ENCODE data around the gene SH3GL3.

Gene SH3GL3

DNA sequence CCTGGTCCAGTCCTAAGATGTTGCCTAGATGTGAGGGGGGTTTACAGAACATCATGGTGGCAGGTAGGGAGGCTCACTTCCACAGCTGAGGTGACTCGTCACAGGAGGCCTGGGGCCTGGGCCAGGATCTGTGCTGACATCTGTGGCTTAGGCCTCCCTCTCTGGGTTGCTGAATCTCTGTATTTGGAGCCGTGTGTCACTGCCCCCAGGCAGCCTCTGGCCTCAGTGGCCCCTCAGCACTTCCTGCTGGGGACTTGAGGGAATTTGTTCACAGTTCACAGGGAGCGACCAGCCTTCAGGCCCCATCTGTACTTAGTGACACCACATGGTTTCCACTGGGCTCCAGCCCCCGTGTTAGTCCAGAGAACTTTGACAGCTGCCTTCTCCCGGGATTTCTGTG lies 165.1 kb downstream of the SH3GL3 start:
- no peak for DNase-seq (ENCODE audit: low read depth, low spot score)

DNA sequence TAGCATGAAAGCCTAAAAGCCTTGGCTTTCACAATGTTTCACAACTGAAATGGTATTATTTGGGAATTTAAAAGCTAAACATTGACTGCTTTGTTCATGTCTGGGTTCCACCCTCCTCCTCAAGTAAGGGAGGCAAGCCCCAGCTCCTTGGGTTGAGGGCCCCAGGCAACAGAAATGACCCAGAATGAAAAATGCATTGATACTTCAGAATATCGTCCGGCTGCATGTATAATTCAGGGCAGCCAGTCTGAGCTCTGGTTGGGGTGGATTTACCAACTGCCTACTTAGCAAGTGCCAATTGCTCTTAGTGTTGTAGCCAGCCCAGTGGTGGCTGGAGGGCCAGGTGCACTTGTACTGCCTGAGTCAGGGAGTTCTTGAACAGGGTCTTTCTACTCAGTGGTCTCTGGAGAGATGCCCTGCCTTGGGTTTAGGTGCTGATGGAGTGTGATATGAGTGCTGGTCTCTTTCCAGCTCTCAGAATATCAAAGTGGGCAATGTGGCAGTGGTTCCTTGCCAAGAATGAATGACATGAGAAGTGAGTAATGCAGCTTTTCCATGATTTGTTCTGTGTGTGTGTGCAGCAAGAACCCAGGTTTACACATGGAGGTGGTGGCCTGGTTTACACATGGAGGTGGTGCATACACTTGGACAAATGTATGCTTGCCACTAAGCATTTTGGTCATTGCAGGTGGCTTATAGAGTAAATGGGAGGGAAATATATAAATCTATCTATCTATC lies 165.9 kb downstream of the SH3GL3 start:
- no peak for DNase-seq (ENCODE audit: low read depth, low spot score)

- DNase-seq (ENCODE audit: low read depth, low spot score) = no peak
Measured at GRCh38 chr15:83613714-83614113, 166.6 kb downstream of the SH3GL3 start.

DNA sequence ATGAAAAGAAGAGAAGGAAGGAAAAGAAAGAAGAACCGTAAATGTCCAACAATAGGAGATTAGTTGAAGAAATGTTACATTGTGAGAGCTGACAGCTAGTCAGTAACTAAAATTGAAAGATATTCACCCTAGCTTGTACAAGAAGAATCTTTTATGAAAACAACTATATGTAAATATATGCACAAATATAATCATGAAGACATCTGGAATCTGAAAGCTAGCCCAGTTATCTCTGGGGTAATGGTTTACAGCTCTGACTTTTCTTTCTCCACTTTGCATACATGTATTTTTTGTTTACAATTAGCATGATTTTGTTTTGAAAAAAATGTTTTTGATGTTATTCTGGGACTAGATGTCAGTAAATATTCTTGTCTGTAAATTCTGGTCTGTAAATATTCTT lies 169.7 kb downstream of the SH3GL3 start:
- DNase-seq (ENCODE audit: low read depth, low spot score) = no peak

DNA sequence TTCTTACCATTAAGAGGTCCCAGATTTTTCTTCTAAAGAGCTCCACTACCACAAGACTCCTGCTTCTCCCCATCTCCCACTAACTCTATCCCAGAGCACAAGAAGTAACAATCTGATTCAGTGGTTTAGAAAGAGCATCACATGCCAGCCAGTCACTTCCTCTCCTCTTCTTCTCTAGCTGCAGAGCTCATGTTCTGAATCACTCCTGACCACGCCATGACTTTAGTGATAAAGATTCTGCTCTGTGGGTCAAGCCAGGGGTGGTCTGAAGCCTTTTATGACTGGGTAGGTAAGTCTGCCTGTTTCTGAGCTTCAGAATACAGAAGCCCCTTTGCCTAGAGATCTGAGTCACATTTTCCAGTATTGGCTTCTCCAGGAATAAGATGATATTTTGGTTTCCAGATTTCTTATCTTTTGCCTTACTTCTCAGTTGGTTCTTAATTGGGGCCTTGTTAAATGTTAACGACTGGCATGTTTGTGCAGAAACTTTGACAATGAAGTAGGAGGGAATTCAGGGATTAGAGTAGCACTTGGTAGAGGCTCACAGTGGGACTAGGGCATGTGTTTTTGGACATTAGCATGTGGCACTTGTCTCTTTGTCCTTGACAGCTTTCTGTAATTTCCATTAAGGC lies 179.1 kb downstream of the SH3GL3 start:
- no peak for DNase-seq (ENCODE audit: low read depth, low spot score)

GRCh38 chr15:83631534-83631933 lies 184.4 kb downstream of the SH3GL3 start:
- DNase-seq (ENCODE audit: low read depth, low spot score) = no peak

GRCh38 chr15:83643201-83643600 lies 196.1 kb downstream of the SH3GL3 start:
- no peak for DNase-seq (ENCODE audit: low read depth, low spot score)

DNA sequence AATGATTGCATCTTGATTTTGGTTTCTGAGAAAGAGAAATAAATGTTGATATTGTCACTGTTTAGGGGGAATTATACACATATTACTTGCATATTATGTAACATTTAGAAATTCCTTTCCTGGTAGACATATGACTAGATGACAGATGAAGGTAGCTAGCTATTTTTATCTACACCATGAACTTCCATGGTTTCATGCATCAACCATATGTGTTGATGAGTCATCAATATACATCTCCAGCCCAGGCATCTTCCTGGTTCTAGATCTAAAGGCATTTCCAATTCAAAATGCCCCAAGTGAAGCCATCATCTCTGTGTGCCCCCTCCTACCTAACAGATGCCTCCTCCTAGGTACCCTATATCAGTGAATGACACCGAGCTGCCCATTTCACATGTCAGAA lies 197.3 kb downstream of the SH3GL3 start:
- DNase-seq (ENCODE audit: low read depth, low spot score) = no peak

- no peak for DNase-seq (ENCODE audit: low read depth, low spot score)
Measured at GRCh38 chr15:83650831-83651230, 203.7 kb downstream of the SH3GL3 start.

- DNase-seq (ENCODE audit: low read depth, low spot score) = no peak
Measured at GRCh38 chr15:83651541-83651940, 204.4 kb downstream of the SH3GL3 start.

- DNase-seq (ENCODE audit: low read depth, low spot score) = no peak
Measured at GRCh38 chr15:83652626-83653204, 205.6 kb downstream of the SH3GL3 start.

DNA sequence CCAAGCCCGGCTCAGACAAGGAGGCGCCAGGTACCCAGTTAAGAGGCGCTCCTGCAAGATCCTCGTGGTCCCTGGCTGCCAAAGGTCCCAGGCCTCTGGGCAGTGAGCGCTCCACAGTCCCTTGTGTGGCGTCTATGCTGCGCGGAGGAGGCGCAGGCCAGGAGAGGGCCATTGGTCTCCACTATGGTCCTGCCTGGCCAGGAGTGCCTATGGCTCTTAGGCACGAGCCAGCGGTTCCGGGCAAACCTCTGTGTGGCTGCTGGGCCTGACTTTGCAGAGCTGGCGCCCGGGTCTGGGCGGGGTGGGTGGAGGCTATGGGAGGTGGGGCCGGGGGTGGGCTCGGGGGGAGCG lies 206.1 kb downstream of the SH3GL3 start:
- no peak for DNase-seq (ENCODE audit: low read depth, low spot score)

DNA sequence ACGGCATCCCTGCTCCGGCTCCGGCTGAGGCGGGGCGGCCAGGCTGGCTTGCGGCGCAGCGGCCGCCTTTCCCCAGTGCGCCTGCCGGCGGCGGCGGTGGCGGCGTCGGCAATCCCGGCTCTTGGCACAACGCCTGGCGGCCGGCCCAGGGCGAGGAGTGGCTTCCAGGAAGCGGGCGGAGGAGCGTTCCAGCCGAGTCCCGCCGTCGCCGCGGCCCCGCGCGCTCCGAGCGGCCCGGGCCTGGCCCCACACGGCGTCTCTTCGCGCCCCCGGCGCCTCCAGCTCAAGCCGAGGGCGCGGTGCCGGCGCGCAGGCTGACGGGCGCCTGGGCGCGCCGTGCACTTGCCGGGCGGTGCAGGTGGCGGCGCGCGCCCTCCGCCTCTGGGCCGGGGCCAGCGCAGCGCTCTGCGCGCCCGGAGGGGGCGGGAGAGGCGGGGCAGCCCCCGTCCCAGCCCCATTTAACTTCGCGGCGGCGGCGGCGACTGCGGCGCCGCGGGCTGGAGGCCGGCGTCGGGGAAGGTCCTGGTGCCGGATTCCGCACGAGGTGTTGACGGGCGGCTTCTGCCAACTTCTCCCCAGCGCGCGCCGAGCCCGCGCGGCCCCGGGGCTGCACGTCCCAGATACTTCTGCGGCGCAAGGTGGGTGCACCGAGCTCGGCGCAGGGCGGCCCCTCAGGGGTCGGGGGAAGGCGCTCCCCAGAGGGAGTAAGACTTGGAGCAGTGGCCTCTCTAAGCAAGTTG lies 206.7 kb downstream of the SH3GL3 start, which contains the start of gene ADAMTSL3:
ADAMTSL3 (plus strand) TSS at position 485 of the 740 bp plus-strand sequence. CDS start 1,639 bp downstream, outside the sequence.
- no peak for DNase-seq (ENCODE audit: low read depth, low spot score)

- DNase-seq (ENCODE audit: low read depth, low spot score) = no peak
Measured at GRCh38 chr15:83654379-83655236, 207.5 kb downstream of the SH3GL3 start.

- DNase-seq (ENCODE audit: low read depth, low spot score) = no peak
Measured at GRCh38 chr15:83655237-83655616, 208.1 kb downstream of the SH3GL3 start.

DNA sequence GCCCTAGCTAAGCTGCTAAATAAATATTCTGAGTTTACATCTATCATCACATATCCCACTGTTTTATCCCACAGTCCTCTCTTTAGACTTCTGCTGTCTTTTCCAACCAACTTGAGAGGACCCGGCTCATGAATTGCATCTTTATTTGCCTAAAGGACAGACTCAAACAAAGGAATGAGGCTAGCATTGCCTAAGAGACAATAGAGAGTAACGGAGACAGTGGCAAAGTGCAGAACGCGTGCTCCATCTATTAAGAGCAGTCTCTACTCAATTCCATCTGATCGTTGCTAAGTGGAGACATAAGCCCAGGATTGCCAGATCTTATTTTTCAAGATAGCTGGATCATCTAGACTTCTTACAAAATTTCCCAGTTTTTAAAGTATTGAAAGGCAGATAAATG lies 209.1 kb downstream of the SH3GL3 start:
- DNase-seq (ENCODE audit: low read depth, low spot score) = no peak

- no peak for DNase-seq (ENCODE audit: low read depth, low spot score)
Measured at GRCh38 chr15:83656943-83657528, 209.9 kb downstream of the SH3GL3 start.

DNA sequence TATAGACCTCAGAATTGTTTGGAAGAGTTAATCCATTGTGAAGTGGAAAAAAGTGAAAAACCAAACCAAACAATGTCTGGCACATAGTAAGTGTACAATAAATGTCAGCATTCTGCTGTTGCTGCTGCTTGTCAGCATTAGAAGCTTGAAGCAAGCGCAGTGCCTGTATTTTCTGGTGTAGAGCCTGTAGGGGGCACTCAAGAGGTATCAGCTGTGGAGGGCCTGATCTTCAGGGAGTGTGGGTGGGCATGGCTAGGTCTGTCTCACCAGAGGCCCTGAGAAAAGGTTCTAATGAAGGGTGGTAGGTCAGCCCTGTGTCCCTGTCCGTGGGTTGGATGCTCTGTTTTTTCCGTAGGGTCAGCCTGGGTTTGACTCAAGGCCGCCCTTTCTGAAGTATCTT lies 210.4 kb downstream of the SH3GL3 start:
- no peak for DNase-seq (ENCODE audit: low read depth, low spot score)

- DNase-seq (ENCODE audit: low read depth, low spot score) = no peak
Measured at GRCh38 chr15:83658430-83659416, 211.6 kb downstream of the SH3GL3 start.

DNA sequence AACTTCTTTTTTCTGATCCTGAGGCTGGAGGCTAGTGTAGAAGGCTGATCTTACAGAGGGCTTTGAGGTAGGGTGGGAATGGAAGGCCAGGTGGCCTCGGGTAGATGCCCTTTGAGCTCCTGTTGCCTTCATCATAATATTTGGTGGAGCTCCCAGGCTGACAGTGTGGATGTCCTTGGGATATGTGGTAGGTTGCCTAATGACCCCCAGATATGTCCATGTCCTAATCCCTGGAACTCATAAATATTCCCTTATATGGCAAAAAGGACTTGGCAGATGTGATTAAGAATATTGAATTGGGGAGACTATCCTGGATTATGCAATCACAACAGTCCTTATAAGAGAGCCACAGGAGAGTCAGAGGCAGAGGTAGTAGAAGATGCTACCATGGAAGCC lies 212.3 kb downstream of the SH3GL3 start:
- no peak for DNase-seq (ENCODE audit: low read depth, low spot score)

All from activated naive CD8-positive, alpha-beta T cell treated with anti-CD3 and anti-CD28 coated beads, Interleukin-2, amount 50 U/mL, for 16 hours (primary cell).